Stomach (tissue), 9 donors: ENCODE results near the gene PPP2R3A. TPM values are rescaled to one million over a fixed set of nuclear protein-coding genes. Genes with fewer than 3 reads are reported as not detected.
A peak's percentile ranks its signal among the peaks of the same experiment; 100 is the strongest.

Experiments
- DNase-seq, 2 donors: peaks; one replicate each; pipeline versions ENCODE4 v3.0.0 to v3.0.0-alpha.2; 2013 to 2019
- H3K27ac ChIP-seq, 5 donors: fragments of 200-600 bp in 4 of 5; sonication (generic) in 4 of 5; one replicate each; pipeline ENCODE4 v1.5.1; 2013 to 2019; ENCODE audit warnings: mild to moderate bottlenecking in 1 of 5, moderate library complexity in 1 of 5
- H3K27me3 ChIP-seq, 3 donors: fragments of 200-600 bp; sonication (generic); one replicate each; pipeline ENCODE4 v1.5.1; 2017 to 2019; ENCODE audit warnings: mixed run types in 1 of 3
- H3K36me3 ChIP-seq, 4 donors: fragments of 200-600 bp; sonication (generic); 1 replicate in 3 of 4; 2 replicates in 1 of 4; pipeline ENCODE4 v1.5.1; 2016 to 2019
- H3K4me1 ChIP-seq, 4 donors: fragments of 200-600 bp; sonication (generic); one replicate each; pipeline ENCODE4 v1.5.1; 2016 to 2019
- H3K4me3 ChIP-seq, 4 donors: fragments of 200-600 bp; sonication (generic) in 3 of 4; one replicate each; pipeline ENCODE4 v1.5.1; 2016 to 2019; ENCODE audit warnings: mild to moderate bottlenecking in 1 of 4
- H3K9me3 ChIP-seq, 4 donors: fragments of 200-600 bp; sonication (generic); one replicate each; pipeline ENCODE4 v1.5.1; 2016 to 2019
- EP300 ChIP-seq: sonication (generic); formaldehyde crosslinking; IDR thresholded peaks from one replicate; pipeline ENCODE4 v1.6.1; 2017; ENCODE audit warnings: antibody characterized with exemption
- POLR2A ChIP-seq, 4 donors: fragments of 450-650 bp; IDR thresholded peaks; one replicate each; pipeline ENCODE4 v1.6.1; 2016; ENCODE audit warnings: antibody characterized with exemption in 4 of 4, control low read depth in 2 of 4, mild to moderate bottlenecking in 1 of 4, moderate library complexity in 1 of 4
- POLR2AphosphoS5 ChIP-seq, 3 donors: sonication (generic); formaldehyde crosslinking; IDR thresholded peaks; one replicate each; pipeline ENCODE4 v1.6.1; 2016; ENCODE audit warnings: antibody characterized with exemption in 3 of 3
- WGBS, 5 donors: extraction: QIAGEN DNeasy Blood & Tissue Kit in 3 of 5; methylation state at CpG; one replicate each; pipeline versions ENCODE4 v1.1.5 to v1.1.7; 2013 to 2018; 5-methylcytosine and 5-hydroxymethylcytosine counted together
- intact Hi-C: fragments of 100-400 bp; cut with DNase I; formaldehyde crosslinking; loops from one replicate; pipeline ENCODE4 v1.15.1; 2023; ENCODE audit warnings: low total_unique reads
- polyA plus RNA-seq, 3 donors: library from polyadenylated mRNA; stranded (reverse); fragments of 200-250 nt; gene quantifications; one replicate each; pipeline ENCODE4 v1.2.3, GENCODE V29; 2013
- total RNA-seq, 5 donors: library from RNA; depleted of rRNA; stranded (reverse); fragments of >200 nt; gene quantifications; one replicate each; pipeline versions ENCODE4 v1.1.0 to v1.2.3, GENCODE V29; 2014 to 2016
- TF ChIP-seq, protein P1 (sequence below), 7 experiments: fragments of 450-650 bp in 4 of 7; fragments of 200-600 bp in 3 of 7; sonication (generic) in 3 of 7; IDR thresholded peaks; one replicate each; pipeline ENCODE4 v1.5.1; 2016 to 2019; ENCODE audit warnings: antibody characterized with exemption in 7 of 7, control low read depth in 2 of 7, mild to moderate bottlenecking in 1 of 7
- donor health status: healthy with polysubstance abuse.
- donor health status: Bipolar disorder and iron deficiency.
- donor health status: healthy.

The PPP2R3A gene
- total and polyA plus RNA-seq, 8 donors, result 2.8 to 51.8 (median 19.2) TPM

DNA sequence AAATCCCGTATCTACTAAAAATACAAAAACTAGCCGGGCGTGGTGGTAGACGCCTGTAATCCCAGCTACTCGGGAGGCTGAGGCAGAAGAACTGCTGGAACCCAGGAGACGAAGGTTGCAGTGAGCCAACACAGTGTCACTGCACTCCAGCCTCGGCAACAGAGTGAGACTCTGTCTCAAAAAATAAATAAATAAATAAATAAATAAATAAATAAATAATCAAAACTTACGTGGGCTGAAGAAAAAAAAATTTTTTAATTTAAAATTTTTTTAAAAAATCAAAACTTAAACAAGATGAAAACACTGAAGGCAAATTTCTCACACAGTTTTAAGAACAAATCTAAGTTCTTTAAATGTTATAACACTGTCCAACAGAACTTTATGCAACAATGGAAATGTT is 216.2 kb downstream of the PPP2R3A start:
- 87 to 95% (median 90%) methylated on average over 8 of the region's 8 CpGs for WGBS, 5 donors
- TF ChIP-seq POLR2A (IDR thresholded peaks at IDR 0.05) (no peak), POLR2AphosphoS5 (IDR thresholded peaks at IDR 0.05) (no peak), EP300 (no peak)
- TF ChIP-seq, protein P1, sequence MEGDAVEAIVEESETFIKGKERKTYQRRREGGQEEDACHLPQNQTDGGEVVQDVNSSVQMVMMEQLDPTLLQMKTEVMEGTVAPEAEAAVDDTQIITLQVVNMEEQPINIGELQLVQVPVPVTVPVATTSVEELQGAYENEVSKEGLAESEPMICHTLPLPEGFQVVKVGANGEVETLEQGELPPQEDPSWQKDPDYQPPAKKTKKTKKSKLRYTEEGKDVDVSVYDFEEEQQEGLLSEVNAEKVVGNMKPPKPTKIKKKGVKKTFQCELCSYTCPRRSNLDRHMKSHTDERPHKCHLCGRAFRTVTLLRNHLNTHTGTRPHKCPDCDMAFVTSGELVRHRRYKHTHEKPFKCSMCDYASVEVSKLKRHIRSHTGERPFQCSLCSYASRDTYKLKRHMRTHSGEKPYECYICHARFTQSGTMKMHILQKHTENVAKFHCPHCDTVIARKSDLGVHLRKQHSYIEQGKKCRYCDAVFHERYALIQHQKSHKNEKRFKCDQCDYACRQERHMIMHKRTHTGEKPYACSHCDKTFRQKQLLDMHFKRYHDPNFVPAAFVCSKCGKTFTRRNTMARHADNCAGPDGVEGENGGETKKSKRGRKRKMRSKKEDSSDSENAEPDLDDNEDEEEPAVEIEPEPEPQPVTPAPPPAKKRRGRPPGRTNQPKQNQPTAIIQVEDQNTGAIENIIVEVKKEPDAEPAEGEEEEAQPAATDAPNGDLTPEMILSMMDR (IDR thresholded peaks at IDR 0.05), result no peak
- Histone ChIP-seq H3K4me3 (no peak overlapping the region), H3K27ac (no peak overlapping the region), H3K9me3 (no peaks in the 10 kb centered on the region), H3K4me1 (peaks cover 50 to 99% (median 76%) of the 10 kb centered on the region in 4 donors), H3K36me3 (no peaks in the 10 kb centered on the region), H3K27me3 (no peaks in the 10 kb centered on the region)
- intact Hi-C loops, result no loop called here
- no peak for DNase-seq

DNA sequence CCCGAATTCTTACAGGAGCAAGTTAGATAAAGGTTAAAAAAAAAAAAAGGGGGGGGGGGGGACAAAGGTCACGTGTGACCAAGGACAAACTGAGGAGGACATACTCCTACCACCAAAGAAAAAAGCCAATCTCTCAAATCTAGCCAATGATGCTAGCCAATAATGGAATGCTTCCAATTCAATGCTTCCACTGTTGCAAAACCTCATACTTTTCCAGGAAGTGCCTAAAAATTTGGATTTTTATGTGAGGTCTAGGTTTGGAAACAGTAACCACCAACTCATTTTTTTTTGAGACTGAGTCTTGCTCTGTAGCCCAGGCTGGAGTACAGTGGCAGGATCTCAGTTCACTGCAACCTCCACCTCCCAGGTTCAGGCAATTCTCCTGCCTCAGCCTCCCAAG is 219.2 kb downstream of the PPP2R3A start:
- TF ChIP-seq POLR2AphosphoS5 (IDR thresholded peaks at IDR 0.05), result no peak
- no peak for TF ChIP-seq EP300
- TF ChIP-seq, protein P1 (IDR thresholded peaks at IDR 0.05), result no peak
- TF ChIP-seq POLR2A (IDR thresholded peaks at IDR 0.05), result no peak
- no peaks in the 10 kb centered on the region for H3K27me3 ChIP-seq
- no peaks in the 10 kb centered on the region for H3K36me3 ChIP-seq
- no peak for DNase-seq
- H3K4me3 ChIP-seq, result no peak overlapping the region
- intact Hi-C loops, result no loop called here
- no peak overlapping the region for H3K27ac ChIP-seq
- peaks cover 61 to 99% (median 77%) of the 10 kb centered on the region in 4 donors for H3K4me1 ChIP-seq
- 51 to 83% (median 66%) methylated on average over 2 of the region's 2 CpGs for WGBS, 5 donors
- no peaks in the 10 kb centered on the region for H3K9me3 ChIP-seq

DNA sequence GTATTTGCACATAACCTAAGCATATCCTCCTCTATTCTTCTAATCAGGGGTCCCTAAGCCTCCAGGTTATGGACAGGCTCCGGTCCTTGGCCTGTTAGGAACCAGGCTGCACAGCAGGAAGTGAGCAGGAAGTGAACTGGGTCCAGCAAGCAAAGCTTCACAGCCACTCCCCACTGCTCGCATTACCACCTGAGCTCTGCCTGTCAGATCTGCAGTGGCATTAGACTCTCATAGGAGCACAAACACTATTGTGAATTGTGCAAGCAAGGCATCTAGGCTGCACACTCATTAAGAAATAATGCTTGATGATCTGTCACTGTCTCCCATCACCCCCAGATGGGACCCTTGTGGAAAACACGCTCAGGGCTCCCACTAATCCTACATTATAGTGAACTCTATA is 220.8 kb downstream of the PPP2R3A start:
- Histone ChIP-seq H3K27ac (peak overlapping the region in 1 of 5 donors; percentile 24), H3K9me3 (no peaks in the 10 kb centered on the region), H3K36me3 (no peaks in the 10 kb centered on the region), H3K27me3 (no peaks in the 10 kb centered on the region), H3K4me1 (peaks cover 65 to 99% (median 82%) of the 10 kb centered on the region in 4 donors), H3K4me3 (peak overlapping the region in 1 of 4 donors; percentile 3)
- intact Hi-C loops, result no loop called here
- TF ChIP-seq POLR2AphosphoS5 (IDR thresholded peaks at IDR 0.05), result no peak
- no peak for TF ChIP-seq EP300
- TF ChIP-seq, protein P1 (IDR thresholded peaks at IDR 0.05), result no peak
- TF ChIP-seq POLR2A (IDR thresholded peaks at IDR 0.05), result no peak
- DNase-seq, result peak; percentile 47 to 50
- WGBS, 5 donors, result 35 to 55% (median 40%) methylated on average over 3 of the region's 3 CpGs

DNA sequence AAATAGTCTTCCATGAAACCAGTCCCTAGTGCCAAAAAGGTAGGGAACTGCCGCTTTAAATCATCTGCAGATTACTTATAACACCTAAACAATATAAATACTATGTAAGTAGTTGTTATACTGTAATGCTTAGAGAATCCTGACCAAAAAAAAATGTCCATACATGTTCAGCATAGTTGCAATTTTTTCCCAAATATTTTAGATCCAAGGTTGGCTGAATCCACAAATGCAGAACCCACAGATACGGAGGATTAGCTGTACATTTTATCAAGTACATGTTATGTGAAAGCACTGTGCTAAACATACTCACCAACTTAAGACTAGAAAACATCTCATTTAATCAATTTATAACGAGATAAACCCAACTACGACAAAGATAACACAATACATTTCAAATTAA is 221.3 kb downstream of the PPP2R3A start:
- H3K4me1 ChIP-seq, result peaks cover 65 to 99% (median 83%) of the 10 kb centered on the region in 4 donors
- H3K9me3 ChIP-seq, result no peaks in the 10 kb centered on the region
- H3K27me3 ChIP-seq, result no peaks in the 10 kb centered on the region
- no peak for DNase-seq
- WGBS, 5 donors, result 33 to 54% (median 45%) methylated on average over 4 of the region's 4 CpGs
- intact Hi-C loops, result no loop called here
- H3K36me3 ChIP-seq, result no peaks in the 10 kb centered on the region
- H3K27ac ChIP-seq, result no peak overlapping the region
- H3K4me3 ChIP-seq, result no peak overlapping the region
- TF ChIP-seq EP300 (no peak), POLR2A (IDR thresholded peaks at IDR 0.05) (no peak), POLR2AphosphoS5 (IDR thresholded peaks at IDR 0.05) (no peak)
- TF ChIP-seq, protein P1 (IDR thresholded peaks at IDR 0.05), result no peak
